Fibroblast of skin of left biceps (primary cell): ENCODE results near the gene CR2.
A peak's percentile ranks its signal among the peaks of the same experiment; 100 is the strongest.
"Not testable (repeated sequence)": the region's sequence is repeated elsewhere in the genome, so short reads cannot be mapped to it uniquely, and the experiment has no call there.

Experiments
- DNase-seq, 2 experiments: peaks; one replicate each; pipeline ENCODE4 v3.0.0-alpha.2; 2013; ENCODE audit warnings: low read depth in 2 of 2

The CR2 gene

GRCh38 chr1:207454046-207454964 is at the start of gene CR2:
Gene CR2 (plus strand): TSS chr1:207454328. CDS start chr1:207454419, 91 bp downstream.
- no peak for DNase-seq

DNA sequence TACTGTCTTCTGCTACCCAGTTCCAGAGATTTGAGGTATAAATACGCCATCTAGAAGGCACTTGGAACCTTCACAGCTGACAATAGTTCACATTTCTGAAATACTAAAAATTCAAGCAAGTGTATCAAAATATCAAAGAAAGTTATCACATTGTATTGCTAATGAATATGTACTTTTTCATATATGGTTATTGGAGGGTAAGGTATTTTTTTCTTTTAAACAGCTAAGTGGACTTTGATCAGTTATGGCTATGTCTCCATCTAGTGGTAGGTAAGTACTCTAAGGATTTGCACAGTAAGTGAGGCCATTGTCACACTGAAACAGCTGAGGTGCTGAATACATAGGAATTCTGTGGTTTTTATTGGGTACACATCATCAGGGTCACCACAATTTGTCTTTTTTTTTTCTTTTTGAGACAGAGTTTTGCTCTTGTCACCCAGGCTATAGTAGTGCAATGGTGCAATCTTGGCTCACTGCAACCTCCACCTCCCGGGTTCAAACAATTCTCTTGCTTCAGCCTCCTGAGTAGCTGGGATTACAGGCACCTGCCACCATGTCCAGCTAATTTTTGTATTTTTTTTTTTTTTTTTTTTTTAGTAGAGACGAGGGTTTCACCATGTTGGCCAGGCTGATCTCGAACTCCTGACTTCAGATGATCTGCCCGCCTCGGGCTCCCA is 49.1 kb upstream of the CR2 start:
- DNase-seq, result peak; percentile 25 to 33

DNA sequence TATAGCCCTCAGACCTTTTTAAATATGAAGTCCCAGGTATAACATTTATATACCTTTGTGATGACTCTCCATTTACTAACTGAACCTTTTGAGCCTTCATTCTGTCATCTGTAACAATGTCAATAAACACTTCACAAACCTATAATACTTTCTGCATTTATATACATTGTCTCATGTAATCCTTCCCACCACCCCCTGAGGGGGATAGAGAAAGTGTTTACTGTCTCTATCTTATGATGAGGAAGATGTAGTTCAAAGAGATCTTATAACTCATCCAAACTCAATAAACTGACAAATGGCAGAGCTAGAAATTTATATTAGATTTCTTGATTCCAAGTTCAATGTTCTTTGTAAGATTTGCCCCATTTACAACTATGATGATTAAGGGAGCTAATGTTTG is 48.3 kb upstream of the CR2 start:
- no peak for DNase-seq

DNA sequence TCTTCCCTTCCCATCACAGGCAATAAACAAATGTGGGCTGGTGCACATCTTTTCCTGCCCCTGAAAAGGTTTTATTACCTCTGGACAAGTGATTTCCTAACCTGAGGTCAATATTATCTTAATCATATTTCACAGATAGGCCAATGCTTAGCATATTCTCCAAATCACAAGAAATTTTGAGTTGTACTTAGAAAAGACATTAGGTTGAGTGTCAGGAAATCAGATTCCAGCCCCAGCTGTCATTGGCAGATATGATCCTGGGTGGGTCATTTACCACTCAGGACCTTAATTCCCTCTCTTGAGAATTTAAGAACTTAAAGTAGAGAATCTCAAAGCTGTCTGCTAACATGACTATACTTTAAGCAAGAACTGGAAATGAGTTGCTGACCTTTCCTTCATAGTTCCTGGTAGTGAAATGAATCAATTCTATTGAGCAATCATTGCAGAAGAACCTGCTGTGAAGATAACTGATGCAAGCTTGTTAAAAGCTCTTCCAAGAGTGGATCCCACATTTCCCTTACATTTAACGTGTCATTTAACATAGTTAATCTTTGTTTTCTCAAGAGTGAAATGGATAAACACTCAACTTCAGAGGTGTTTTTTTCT is 46.4 kb upstream of the CR2 start:
- peak in 1 of 2 experiments; percentile 4 for DNase-seq

- DNase-seq, result no peak
These were observed 41.3 kb upstream of the CR2 start for GRCh38 chr1:207412845-207413244.

DNA sequence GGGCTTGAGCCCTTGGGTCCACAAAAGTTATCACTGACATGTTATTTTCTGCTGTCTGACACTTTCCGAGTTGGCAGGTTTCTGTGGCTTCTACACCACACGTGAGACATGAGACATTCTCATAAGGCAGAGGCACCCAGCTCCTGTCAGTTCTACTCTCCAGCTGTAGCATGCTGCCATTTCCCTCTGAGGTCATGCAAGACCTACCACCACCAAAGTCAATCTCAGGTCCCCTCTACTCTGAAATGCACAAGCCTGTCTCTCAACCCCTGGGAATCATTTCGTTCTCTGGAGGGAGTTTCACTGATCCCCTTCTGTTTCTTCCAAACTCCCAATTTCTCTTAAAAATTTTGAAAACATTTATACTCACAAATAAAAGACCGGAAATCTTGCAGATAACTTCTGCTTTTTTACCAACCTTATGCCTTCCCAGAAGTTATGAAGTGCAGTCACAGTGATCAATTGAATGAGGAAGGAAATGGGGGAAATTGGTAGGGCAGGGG is 39.5 kb upstream of the CR2 start:
- DNase-seq, result no peak

GRCh38 chr1:207417076-207417475 is 37.1 kb upstream of the CR2 start:
- no peak for DNase-seq

GRCh38 chr1:207418351-207418750 is 35.8 kb upstream of the CR2 start:
- no peak for DNase-seq

DNA sequence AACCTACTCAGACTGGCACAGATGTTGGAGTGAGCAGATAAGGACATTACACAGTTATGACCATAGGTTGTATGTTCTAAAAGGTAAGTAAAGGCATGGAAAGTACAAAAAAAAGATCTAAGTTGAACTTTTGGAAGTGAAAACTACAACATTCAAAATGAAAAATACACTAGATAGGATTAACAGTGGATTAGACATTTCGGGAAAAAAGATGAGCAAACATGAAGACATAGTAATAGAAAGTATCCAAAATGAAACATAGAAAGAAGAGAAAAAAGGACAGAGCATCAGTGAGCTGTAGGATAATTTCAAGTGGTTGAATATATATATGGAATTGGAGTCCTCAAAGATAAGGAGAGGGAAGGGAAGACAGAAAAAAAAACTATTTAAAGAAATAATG is 34.0 kb upstream of the CR2 start:
- DNase-seq, result no peak

GRCh38 chr1:207421078-207421477 is 33.0 kb upstream of the CR2 start:
- no peak for DNase-seq

- no peak for DNase-seq
These were observed 30.4 kb upstream of the CR2 start for GRCh38 chr1:207423560-207424292.

DNA sequence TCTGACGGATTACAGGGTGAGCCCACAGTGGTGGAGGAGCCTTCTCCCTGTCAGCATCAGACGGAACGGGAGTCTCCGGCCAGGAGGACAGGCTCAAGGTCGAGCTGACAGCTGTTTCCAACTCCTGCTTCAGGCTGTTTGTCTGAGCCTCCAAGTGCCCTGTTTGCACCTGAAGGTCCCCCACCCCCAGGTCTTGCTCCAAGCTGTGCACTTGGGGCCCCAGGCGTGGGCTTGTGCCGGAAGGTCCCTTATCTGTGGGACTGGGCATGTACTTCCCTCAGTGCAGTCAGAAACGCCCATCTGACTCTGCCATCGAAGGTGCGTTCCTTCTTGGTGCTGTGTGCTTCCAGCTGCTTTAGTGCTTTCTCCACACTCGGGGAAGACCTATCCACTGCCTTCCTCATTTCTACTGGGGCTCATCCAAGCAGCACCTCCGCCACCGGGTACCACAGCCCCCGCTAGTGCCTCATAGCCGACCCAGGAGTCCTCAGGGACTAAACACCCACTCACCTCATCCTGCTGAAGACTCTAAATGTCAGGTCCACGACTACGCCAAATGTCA is 29.5 kb upstream of the CR2 start:
- no peak for DNase-seq

GRCh38 chr1:207427832-207428585 is 26.1 kb upstream of the CR2 start:
- no peak for DNase-seq

DNA sequence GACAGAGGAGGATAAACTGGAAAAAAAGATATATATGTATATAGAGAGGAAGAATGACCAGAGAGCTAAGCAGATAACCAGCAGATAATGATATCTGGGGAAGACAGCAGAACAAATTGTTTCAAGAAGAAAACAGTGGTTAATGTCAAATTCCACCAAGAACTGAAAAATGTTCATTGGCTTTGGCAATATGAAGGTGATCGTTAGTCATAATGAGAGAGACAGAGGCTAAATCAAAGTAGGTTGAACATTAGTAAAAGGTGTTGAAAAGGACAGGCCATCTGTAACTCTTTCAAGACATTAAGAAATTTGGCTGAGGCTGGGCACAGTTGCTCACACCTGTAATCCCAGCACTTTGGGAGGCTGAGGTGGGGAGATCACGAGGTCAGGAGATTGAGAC is 25.3 kb upstream of the CR2 start:
- no peak for DNase-seq

GRCh38 chr1:207429963-207430362 is 24.2 kb upstream of the CR2 start:
- DNase-seq, result no peak

- DNase-seq, result no peak
These were observed 23.5 kb upstream of the CR2 start for GRCh38 chr1:207430602-207431001.

DNA sequence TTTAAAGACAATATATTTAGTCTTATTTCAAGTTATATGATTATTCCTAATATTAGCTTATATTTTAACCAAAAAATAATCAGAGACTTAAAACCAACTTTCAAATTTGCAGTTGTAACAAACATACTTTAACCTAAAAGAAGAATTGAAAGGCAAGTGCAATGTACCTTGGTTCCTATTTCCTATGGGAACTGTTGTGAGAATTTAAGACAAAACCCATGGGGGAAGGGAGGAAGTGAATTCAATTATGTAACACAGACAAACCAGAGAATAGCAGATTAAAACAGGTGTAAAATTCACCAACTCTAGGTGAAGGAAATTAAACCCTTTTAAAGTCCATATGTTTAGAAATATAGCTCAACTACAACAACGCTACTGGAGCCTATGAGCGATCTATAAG is 22.6 kb upstream of the CR2 start:
- no peak for DNase-seq

DNA sequence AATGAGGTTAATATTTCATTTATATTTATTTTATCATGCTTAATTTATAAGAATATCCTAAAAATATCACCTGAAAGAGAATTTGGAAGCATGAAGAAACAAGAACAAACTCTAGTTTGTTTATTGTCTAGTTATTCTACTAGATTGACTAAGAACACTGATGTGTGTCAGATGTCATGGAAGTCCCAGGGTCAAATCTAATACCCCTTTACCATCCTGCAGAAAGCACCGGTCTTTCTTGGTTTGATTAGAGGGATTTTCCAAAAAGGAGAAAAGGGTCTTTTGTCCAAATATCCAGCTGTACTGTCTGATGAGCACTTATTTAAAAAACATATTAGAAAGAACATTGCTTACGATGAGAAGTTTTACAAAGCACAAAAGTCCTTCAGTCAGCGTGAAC is 20.7 kb upstream of the CR2 start:
- DNase-seq, result no peak

DNA sequence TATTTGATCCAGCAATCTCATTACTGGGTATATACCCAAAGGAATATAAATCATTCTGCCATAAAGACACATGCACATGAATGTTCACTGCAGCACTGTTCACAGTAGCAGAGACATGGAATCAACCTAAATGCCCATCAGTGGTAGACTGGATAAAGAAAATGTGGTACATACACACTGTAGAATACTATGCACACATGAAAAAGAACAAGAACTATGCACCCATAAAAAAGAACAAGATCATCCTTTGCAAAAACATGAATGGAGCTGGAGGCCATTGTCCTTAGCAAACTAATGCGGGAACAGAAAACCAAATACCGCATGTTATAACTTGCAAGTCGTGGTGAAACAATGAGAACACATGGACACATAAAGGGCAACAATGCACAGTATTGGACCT is 17.4 kb upstream of the CR2 start:
- DNase-seq, result not testable (repeated sequence)

- no peak for DNase-seq
These were observed 13.5 kb upstream of the CR2 start for GRCh38 chr1:207440626-207441025.
